Ecto neural progenitor cell (in vitro differentiated cells): ENCODE data around the gene NTN4.

ENCODE experiments used
- DNase-seq: peaks from one replicate; pipeline ENCODE4 v3.0.0-alpha.2; 2018; ENCODE audit warnings: low spot score

NTN4 gene

DNA sequence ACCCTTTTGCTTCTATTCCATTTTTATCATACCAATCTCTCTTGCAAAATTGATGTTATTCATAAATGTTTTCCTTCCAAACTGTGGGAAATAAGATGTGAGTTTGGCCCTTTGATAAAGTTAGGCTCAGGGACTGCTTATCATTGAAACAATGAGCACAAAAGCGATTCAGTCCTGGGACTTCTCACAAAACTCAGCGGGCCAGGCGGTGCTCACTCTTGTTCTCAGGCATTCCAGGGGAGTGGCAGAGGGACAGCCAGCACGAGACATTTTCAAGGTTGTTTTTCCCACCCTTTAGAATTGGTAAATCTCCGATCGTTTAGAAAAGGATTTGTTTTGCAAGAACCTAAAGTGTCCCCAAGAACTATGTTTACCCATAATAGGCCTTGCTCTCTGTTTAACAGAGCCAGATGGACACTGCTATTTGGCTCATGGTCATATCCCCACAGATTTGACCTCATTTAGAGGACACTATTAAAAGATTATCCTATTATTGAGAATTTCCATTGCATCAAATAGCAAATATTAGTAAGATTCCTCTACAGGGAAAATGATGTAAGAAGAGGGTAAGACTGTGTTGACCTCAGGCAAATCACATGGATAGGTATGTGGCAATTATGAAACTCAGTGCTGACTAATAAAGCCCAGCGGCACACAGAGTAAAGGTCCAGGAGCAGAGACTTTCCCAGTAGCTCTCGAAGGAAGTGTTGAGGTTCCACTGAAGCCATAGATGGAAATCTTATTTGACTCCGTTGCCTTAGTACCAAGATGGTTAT is 136.6 kb downstream of the NTN4 start:
- no peak for DNase-seq

- no peak for DNase-seq
Measured at GRCh38 chr12:95651681-95652080, 138.9 kb downstream of the NTN4 start.

DNA sequence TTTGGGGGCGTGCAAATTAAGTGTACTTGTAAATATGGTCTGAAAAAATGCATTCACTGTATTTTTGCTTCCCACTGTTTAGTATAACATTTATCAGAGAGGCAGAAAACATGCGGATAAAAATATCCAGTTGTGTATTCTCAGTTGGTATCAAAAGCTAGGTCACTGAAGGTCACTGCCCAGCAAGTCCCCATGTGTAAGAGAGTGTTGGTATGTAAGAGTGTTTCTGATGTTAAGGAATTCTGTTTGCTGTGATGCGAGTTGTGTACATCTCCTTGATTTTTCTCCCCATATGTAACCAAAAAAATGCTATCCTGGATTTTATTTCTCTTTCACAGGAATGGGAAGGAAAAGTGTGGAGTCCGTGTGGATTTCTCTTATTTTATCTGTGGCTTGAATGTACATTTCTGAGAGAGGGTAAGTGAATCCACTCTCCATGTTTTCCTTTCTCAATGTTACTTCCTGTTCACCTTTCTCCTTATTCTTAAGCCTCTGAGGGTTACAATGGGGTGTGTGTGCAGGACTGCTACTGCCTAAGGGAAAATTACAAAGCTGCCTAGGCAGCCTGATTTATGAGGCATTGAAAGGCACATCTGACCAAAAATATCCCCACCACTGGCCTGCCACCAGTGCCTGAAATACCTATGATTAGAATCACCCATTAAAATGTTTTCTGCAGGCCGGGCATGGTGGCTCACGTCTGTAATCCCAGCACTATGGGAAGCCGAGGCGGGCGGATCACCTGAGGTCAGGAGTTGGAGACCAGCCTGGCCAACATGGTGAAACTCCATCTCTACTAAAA is 141.4 kb downstream of the NTN4 start:
- no peak for DNase-seq

DNA sequence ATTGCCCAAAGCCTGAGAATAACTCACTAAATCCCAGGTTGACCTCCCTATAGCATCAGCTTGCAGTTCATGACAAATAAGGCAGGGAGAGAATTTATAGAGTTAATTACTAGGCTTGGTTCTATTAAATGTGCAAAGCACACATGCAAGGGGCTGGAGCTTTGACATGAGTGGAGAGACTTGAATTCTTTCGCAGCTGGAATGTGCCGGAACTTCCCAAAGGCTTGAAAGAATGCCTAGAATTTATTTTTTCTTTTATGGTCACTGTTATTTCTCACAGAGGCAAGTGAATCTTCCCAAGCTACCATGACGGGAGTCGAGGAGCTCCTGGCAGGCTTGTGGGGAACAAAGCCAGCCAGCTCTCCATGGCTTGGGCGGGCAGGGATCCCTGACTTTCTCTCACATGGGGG is 143.8 kb downstream of the NTN4 start:
- DNase-seq: no peak

DNA sequence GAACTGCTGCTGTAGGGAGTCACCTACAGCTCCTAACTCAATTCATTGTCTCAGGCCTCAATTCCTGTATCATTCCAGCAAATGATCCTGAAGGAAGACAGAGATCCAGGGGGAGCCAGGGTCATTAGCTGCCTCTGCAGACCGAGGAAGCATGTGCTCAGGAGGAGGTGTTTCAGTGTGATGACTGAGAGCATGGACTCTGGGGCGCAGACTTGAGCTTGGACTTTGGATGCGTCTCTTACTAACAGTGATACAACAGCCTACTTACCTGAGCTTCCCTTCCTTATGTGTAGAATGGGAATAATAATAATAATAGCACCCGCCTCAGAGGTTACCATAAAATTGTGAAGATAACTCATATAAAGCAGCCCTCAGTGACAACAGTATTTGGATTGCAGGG is 147.3 kb downstream of the NTN4 start:
- DNase-seq: no peak

- DNase-seq: no peak
Measured at GRCh38 chr12:95642583-95642982, 148.0 kb downstream of the NTN4 start.

DNA sequence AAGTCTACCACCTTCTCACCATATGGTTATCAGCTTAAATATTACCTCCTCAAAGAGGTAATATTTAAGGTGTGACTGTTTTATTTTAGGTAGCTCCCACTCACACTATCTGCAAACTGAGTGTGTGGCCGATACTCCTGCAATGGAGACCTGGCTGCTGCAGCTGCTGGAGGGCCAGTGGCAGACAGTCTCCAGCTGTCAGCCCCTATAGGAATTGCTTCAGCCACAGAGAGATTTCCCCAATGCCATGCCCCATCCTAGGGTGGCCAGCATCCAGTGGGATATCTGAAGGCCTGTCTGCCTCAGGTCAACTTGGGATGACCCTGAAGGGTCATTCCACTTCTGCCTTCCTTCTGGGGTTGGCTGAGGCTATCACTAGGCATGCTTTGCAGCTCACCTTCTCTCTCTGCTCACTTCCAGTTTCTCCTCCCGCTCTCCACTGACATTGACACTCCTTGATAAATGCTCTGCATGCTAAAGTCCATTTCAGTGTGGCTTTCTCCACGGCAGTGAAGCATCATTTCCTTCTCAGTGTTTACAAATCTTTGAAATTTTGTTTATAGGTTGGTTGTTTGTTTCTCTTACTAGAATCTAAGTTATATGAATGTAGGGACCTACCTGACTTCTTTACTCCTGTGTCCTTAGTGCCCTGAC is 149.1 kb downstream of the NTN4 start:
- no peak for DNase-seq

GRCh38 chr12:95640516-95640915 is 150.0 kb downstream of the NTN4 start:
- DNase-seq: no peak

- DNase-seq: no peak
Measured at GRCh38 chr12:95637471-95638155, 153.0 kb downstream of the NTN4 start.

DNA sequence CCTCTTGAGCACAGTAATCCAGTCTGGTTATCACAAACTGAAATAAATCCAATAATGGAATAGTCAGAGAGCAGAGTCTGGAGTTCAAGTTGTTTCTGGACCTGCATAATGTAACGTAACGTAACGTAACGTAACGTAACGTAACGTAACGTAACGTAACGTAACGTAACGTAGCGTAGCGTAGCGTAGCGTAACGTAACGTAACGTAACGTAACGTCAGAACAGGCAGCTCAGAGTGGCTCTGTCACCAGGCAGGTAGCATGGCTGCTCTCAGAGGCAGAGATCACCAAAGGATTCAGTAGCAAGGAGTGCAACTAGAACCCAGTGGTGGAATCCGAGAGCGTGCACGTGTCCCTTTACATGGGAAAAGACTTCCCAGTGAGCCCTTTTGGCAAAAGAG is 153.6 kb downstream of the NTN4 start:
- no peak for DNase-seq

DNA sequence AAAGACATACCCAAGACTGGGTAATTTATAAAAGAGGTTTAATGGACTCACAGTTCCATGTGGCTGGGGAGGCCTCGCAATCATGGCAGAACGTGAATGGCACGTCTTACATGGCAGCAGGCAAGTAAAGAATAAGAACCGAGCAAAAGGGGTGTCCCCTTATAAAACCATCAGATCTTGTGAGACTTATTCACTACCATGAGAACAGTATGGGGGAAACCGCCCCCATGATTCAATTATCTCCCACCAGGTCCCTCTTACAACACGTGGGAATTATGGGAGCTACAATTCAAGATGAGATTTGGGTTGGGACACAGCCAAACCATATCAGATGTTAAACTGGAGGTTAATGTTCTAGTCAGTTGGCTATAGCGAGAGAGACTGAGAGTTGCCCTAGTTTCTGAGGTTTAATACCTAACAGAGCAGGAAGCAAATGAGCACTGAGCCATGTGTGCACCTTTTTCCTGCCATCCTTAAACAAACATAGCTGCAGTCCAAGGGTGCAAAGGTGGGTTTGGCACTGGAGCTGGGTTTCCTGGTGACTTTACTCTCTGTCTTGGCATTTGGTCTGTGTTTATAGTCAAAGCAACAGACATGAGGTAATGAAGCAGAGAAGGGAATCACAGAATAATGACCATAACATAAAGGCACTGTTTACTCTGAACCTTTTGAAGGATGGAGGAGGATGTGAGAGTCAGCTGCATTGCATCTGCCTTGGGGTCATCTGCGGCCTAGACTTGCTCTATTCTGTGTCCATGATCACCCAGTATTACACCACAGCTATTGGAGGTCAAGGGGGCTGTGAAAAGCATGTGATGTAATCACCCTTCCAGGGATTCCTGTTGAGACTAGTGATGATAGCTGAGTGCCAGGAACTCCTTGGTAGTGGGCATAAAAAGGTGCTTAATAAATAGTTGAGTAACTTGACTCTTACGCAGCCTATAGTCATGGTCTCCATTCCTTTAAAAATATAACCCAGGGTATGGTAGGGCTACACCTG is 155.6 kb downstream of the NTN4 start:
- DNase-seq: no peak

DNA sequence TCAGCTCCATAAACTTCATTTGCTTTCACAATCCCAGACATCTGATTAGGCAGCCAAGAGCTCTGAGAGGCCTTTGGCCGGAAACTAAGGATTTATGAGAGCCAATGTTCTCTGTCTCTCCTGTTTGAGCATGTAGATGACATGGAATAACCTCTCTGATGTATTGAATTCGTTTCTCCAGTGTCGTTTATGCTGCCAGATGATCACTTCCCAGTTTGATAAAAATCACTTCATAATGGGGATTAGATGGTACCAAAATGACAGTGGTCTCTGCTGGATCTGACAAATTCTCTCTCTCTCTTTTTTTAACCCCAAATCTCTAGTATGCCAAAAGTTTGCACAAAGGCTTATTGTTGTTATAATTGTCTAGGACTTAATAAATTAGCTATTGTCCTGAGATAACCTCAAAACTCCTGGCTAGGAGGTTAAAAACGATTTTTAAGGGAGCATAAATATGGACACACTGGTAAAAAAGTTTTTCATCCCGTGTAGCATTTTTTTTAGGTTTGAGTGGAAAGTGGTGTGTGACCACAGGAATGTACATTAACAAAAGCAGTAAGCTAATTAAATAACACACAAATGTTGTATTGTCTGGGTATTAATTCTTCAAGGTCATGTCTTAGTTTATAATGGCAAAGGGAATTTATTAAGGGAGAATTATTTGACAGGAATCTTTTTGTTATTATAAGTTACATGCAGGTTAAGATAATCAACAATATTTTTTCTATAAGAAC is 156.7 kb downstream of the NTN4 start:
- no peak for DNase-seq

DNA sequence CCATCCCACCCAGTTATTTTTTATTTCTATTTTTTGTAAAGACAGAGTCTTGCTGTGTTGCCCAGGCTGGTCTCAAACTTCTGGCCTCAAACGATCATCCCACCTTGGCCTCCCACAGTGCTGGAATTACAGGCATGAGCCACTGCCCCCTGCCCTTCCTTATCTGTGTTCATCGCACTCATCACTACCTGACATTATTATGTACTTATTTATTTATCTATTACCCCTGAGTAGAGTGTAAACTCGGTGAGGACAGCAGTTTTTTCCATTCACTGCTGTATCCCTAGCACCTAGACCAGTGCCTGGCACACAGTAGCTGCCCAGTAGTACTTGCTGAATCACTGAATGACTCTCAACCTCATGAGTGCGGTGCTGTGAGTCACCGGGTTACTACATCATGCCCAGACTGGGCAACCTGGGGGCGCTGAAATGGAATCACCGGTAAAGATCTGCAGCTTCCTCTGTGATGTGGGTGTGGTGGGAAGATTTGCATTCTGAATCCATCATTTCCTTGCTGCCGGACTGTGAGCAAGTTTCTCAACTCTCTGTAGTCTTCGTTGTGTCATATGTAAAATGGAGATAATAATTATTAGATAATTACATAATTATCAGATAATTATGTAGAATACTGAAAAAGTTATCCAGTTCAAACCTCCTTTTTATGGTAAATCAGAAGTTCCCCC is 157.4 kb downstream of the NTN4 start:
- DNase-seq: no peak

DNA sequence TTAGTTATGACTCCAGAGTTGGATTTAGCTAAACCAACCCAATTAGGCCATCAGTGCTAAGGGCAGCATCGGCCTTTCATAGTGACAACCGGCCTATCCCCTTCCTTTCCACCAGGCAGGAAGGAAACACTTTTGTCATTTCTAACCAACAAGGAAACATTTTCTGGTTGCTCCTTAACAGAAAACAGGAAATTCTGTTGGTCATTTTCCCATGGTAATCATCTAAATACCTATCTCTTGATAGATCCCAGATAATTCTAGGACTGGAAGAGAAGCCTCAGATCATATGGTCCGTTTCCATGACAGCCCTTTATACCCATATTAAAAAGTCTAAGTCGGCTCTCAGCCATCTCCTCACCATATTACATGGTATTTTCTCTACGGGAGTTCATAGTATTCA is 160.1 kb downstream of the NTN4 start:
- no peak for DNase-seq

GRCh38 chr12:95629392-95629791 is 161.2 kb downstream of the NTN4 start:
- no peak for DNase-seq

- DNase-seq: no peak
Measured at GRCh38 chr12:95626854-95627253, 163.7 kb downstream of the NTN4 start.

GRCh38 chr12:95625012-95625411 is 165.6 kb downstream of the NTN4 start:
- DNase-seq: no peak

GRCh38 chr12:95624589-95624988 is 166.0 kb downstream of the NTN4 start:
- no peak for DNase-seq

GRCh38 chr12:95623554-95624170 is 166.9 kb downstream of the NTN4 start:
- peak; percentile 88 for DNase-seq
